DOHH2 (cell line): ENCODE results near the gene TTN.

Experiments used
- H3F3A ChIP-seq: fragments of 200-600 bp; sonication (generic), shearing (Covaris generic); 2 replicates; pipeline ENCODE4 v1.6.0; 2016; ENCODE audit warnings: antibody characterized with exemption, mild to moderate bottlenecking; ENCODE audit not compliant: control insufficient read depth, insufficient read depth
- H3K27ac ChIP-seq: fragments of 200-600 bp; sonication (generic); 2 replicates; pipeline ENCODE4 v1.5.1; 2014; ENCODE audit warnings: low read depth, mild to moderate bottlenecking, low read length, moderate library complexity
- H3K27me3 ChIP-seq: fragments of 200-600 bp; sonication (generic); 2 replicates; pipeline ENCODE4 v1.6.1; 2014; ENCODE audit warnings: mild to moderate bottlenecking, low read length, mixed read lengths; ENCODE audit not compliant: control insufficient read depth
- H3K36me3 ChIP-seq: fragments of 200-600 bp; sonication (generic); 2 replicates; pipeline ENCODE4 v1.6.1; 2014; ENCODE audit warnings: mild to moderate bottlenecking, low read length, moderate library complexity, mixed read lengths; ENCODE audit not compliant: control insufficient read depth
- H3K4me1 ChIP-seq: fragments of 200-600 bp; sonication (generic); 2 replicates; pipeline ENCODE4 v1.6.1; 2014; ENCODE audit warnings: mild to moderate bottlenecking, low read length, mixed read lengths; ENCODE audit not compliant: control insufficient read depth
- H3K4me2 ChIP-seq: fragments of 200-600 bp; sonication (generic); 2 replicates; pipeline ENCODE4 v1.6.0; 2014; ENCODE audit warnings: mild to moderate bottlenecking, low read length, moderate library complexity
- H3K4me3 ChIP-seq: fragments of 200-600 bp; sonication (generic); 2 replicates; pipeline ENCODE4 v1.5.1; 2014; ENCODE audit warnings: mild to moderate bottlenecking, low read length, mixed read lengths
- H3K79me2 ChIP-seq: fragments of 200-600 bp; sonication (generic); 2 replicates; pipeline ENCODE4 v1.6.1; 2014; ENCODE audit warnings: mild to moderate bottlenecking, low read length, mixed read lengths; ENCODE audit not compliant: control insufficient read depth
- H3K9me2 ChIP-seq: fragments of 200-600 bp; sonication (generic); replicated peaks from 2 replicates; pipeline ENCODE4 v1.6.1; 2014; ENCODE audit warnings: mild to moderate bottlenecking, low read length, mixed read lengths; ENCODE audit not compliant: control insufficient read depth
- H3K9me3 ChIP-seq: fragments of 200-600 bp; sonication (generic); 2 replicates; pipeline ENCODE4 v1.6.1; 2014; ENCODE audit warnings: antibody characterized with exemption, low read length, mixed read lengths; ENCODE audit not compliant: control insufficient read depth, insufficient read depth
- H4K20me1 ChIP-seq: fragments of 200-600 bp; sonication (generic); 2 replicates; pipeline ENCODE4 v1.6.0; 2014; ENCODE audit warnings: low read depth, mild to moderate bottlenecking, antibody characterized with exemption, low read length, moderate library complexity; ENCODE audit not compliant: control insufficient read depth, insufficient read depth
- EZH2phosphoT487 ChIP-seq: fragments of 200-600 bp; sonication (generic); IDR thresholded peaks from 2 replicates; pipeline ENCODE4 v1.6.1; 2017; ENCODE audit warnings: borderline replicate concordance, mild to moderate bottlenecking, antibody characterized with exemption, low read length, moderate library complexity, mixed read lengths
- TF ChIP-seq, protein P1 (sequence below): fragments of 200-600 bp; sonication (generic); IDR thresholded peaks from one replicate; pipeline ENCODE4 v1.5.1; 2014; ENCODE audit warnings: antibody characterized with exemption, mild to moderate bottlenecking, low read depth, low read length; ENCODE audit not compliant: poor library complexity, severe bottlenecking

The TTN gene

DNA sequence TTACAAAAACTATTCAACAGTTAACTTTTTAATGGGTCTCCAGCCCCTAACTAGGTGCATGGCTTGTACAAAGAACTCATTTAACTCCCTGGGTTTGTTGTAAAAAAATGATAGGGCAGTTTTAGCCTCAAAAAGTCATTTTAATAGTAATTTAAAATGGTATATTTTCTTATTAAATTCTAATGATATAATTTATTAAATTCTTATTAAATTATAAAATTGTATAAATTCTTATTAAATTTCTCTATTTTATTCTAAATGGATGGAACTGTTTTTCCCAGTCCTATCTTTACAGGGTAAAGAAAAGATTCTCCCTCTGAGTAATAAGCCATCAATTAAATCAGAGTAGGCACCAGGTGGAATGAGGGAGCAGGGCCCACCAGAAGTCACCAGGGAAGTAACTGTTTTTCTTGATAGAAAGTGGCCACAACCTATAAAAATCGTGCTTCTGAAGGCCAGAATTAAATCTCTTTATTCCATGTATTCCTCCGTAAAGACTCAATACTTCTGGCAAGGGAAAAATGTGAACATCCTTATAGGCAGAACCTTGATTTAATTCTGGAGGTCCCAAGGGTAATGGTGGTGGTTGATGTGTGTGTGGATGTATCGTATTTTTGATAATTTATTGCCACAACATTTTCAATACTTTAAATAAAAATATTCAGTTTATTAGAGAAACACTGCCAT is 329.6 kb downstream of the TTN start:
- H3K4me1 ChIP-seq: peaks cover 38% of the 10 kb centered on the region
- peak overlapping the region; percentile 99 for H3K4me2 ChIP-seq
- H3K27ac ChIP-seq: peak overlapping the region; percentile 79; the same call in 1 of the 2 replicates
- peak overlapping the region; percentile 89 for H3K4me3 ChIP-seq
- peaks cover 59% of the 10 kb centered on the region for H3K79me2 ChIP-seq
- H3F3A ChIP-seq: peaks cover 16% of the 10 kb centered on the region
- no peaks in the 10 kb centered on the region for H3K27me3 ChIP-seq
- no peaks in the 10 kb centered on the region for H3K9me3 ChIP-seq
- no peak for TF ChIP-seq EZH2phosphoT487
- TF ChIP-seq, protein P1, sequence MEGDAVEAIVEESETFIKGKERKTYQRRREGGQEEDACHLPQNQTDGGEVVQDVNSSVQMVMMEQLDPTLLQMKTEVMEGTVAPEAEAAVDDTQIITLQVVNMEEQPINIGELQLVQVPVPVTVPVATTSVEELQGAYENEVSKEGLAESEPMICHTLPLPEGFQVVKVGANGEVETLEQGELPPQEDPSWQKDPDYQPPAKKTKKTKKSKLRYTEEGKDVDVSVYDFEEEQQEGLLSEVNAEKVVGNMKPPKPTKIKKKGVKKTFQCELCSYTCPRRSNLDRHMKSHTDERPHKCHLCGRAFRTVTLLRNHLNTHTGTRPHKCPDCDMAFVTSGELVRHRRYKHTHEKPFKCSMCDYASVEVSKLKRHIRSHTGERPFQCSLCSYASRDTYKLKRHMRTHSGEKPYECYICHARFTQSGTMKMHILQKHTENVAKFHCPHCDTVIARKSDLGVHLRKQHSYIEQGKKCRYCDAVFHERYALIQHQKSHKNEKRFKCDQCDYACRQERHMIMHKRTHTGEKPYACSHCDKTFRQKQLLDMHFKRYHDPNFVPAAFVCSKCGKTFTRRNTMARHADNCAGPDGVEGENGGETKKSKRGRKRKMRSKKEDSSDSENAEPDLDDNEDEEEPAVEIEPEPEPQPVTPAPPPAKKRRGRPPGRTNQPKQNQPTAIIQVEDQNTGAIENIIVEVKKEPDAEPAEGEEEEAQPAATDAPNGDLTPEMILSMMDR: no peak
- H3K9me2 ChIP-seq: no peaks in the 10 kb centered on the region
- peaks cover 11% of the 10 kb centered on the region; the same call in 1 of the 2 replicates for H3K36me3 ChIP-seq
- H4K20me1 ChIP-seq: 0 out of 2 replicates have a peak, but pooled peaks cover 6% of the 10 kb centered on the region

GRCh38 chr2:178476477-178476876 is 330.7 kb downstream of the TTN start:
- Histone ChIP-seq H3F3A (peaks cover 16% of the 10 kb centered on the region), H3K79me2 (peaks cover 48% of the 10 kb centered on the region), H3K9me2 (no peaks in the 10 kb centered on the region), H3K27me3 (no peaks in the 10 kb centered on the region), H3K9me3 (no peaks in the 10 kb centered on the region), H3K4me3 (peak overlapping the region; percentile 89), H3K27ac (no peak overlapping the region), H3K4me1 (peaks cover 27% of the 10 kb centered on the region), H3K36me3 (peaks cover 11% of the 10 kb centered on the region; the same call in 1 of the 2 replicates), H4K20me1 (0 out of 2 replicates have a peak, but pooled peaks cover under 1% of the 10 kb centered on the region), H3K4me2 (peak overlapping the region; percentile 99)
- no peak for TF ChIP-seq EZH2phosphoT487
- TF ChIP-seq, protein P1: no peak
